GM21447 (cell line): Measurements from ENCODE around the gene C1orf56.
"Not testable (repeated sequence)": the region's sequence is repeated elsewhere in the genome, so short reads cannot be mapped to it uniquely, and the experiment has no call there.

Source experiments
- ATAC-seq: cut with Tn5 transposase; IDR thresholded peaks from one replicate; pipeline ENCODE4 v1.9.1; 2021; ENCODE audit not compliant: unreplicated experiment

Gene C1orf56

DNA sequence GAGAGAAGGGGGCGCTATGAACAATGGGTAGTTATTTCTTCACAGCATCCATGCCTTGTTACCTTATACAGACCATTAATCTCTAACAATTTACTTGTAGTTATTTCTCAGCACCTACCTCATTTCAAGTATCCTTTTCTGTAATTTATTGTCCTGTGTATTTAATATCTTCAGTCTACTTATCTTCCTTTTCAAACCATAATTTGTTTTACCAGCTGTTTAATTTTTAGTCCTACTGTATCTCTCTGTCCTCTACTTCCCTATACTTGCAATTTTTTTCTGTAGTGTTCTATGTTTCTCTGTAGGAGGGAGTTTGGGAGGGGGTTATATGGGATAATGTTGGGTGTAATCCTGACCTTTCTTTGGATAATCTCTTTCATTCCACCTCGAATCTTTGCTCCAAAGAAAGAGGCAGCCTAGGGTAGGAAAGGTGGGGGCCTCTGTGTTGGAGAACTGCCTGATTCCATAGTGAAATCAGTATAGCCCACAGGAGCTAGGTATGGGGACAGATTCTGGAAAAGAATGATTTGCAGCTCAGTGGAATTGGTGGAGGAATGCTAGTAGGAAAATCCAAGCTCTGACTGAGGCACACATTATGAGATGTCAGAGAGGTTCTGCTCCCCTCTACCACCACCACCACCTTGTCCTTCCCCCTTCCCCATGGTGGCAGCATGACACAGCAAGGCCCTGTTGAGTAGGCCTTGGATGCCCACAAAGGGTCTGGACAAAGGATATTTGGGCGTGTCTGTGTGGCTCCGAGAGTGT lies 13.3 kb downstream of the C1orf56 start:
- ATAC-seq: no peak

GRCh38 chr1:151061704-151062103 lies 14.2 kb downstream of the C1orf56 start:
- ATAC-seq: no peak

DNA sequence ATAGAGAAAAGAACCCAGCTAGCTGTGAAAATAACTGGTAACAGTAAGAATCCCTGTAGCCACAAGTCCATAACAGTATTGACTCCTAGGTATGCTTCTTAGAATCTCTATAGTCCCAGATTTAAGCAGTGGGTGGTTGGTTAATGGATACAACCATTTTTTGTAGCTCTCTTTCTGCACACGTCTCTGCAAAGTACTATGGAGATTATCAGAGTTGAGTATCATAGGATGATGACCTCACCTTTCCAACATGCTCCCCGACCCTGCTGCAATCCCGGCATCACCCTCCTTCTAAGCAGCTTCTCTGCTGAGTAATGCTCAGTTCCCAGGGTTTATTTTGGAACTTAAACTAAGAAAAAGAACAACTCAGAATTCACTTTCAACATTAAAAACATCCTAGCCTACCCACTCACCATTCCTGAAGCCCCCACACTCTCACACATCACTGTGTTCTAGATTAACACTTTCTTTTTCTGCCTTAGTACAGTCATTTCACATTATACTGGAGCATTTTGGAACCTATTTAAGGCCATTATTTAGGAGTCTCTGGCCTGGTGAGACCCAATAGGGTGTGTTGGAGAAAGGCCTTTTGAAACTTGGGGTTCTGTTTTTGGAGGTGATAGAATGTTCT lies 15.3 kb downstream of the C1orf56 start:
- ATAC-seq: no peak

DNA sequence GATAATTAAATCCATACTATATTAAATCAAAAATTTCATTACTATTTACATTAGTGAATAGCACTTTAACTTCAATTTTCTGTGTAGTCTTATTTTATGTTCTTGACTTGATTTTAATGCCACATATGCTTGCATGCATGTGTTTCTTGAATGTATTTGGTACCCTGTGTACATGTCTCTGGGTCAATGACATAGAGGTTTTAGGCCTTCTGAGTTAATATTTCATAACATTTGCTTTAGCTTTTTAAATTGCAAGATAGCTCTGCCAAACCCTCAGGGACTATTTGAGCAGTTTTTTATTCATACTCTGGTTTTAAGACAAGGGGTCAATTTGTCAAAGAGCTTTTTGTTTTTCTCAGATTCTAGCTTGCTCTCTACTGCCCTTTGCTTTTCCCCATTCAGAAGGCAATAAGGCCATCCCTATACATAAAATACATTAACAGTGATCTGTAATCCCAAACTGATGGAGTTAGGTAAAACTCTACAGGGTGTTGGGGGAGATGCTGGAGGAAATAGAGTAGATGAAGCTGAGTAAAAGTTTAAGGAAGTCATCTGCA lies 17.6 kb downstream of the C1orf56 start:
- ATAC-seq: no peak

- ATAC-seq: no peak
These were observed 19.6 kb downstream of the C1orf56 start for GRCh38 chr1:151067185-151067584.

- no peak for ATAC-seq
These were observed 21.5 kb downstream of the C1orf56 start for GRCh38 chr1:151069103-151069486.

- peak; percentile 76 for ATAC-seq
These were observed 23.1 kb downstream of the C1orf56 start, which contains the start of gene GABPB2 for GRCh38 chr1:151070474-151071276. Gene GABPB2, plus strand, starts transcription at chr1:151070761. Its CDS starts 17,429 bp downstream, at chr1:151088190.

GRCh38 chr1:151072224-151072623 lies 24.7 kb downstream of the C1orf56 start:
- ATAC-seq: no peak

GRCh38 chr1:151085953-151086559 lies 38.5 kb downstream of the C1orf56 start:
- ATAC-seq: no peak

DNA sequence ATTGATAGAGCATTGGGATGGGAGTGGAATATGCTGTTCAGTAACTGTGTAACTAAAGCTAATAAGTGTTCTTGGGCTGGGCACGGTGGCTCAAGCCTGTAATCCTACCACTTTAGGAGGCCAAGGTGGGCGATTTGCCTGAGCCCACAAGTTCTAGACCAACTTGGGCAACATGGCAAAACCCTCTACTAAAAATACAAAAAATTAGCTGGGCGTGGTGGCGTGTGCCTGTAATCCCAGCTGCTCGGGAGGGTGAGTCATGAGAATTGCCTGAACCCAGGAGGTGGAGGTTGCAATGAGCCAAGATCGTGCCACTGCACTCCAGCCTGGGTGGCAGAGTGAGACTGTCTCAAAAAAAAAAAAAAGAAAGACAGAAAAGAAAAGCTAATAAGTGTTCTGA lies 49.9 kb downstream of the C1orf56 start:
- ATAC-seq: not testable (repeated sequence)

DNA sequence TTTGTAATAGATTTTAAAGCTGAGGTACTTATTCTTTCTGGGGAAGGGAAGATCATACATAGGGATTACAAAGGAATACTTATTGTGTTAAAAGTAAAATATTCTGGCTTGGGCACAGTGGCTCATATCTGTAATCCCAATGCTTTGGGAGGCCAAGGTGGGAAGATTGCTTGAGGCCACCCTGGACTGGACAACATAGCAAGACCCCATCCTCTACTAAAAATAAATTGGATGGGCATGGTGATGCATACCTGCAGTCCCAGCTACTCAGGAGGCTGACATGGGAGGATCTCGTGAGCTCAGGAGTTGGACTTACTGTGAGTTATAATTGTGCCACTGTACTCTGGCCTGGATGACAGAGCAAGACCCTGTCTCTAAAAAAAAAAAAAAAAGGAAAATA lies 50.6 kb downstream of the C1orf56 start:
- no peak for ATAC-seq
